LNCAP (cell line): ENCODE data around the gene PPDPF.

ENCODE experiments used
- TF ChIP-seq, protein P1 (sequence below): fragments of 450-650 bp; IDR thresholded peaks from 2 replicates; pipeline ENCODE4 v1.5.1; 2017; ENCODE audit warnings: mild to moderate bottlenecking

The PPDPF gene

DNA sequence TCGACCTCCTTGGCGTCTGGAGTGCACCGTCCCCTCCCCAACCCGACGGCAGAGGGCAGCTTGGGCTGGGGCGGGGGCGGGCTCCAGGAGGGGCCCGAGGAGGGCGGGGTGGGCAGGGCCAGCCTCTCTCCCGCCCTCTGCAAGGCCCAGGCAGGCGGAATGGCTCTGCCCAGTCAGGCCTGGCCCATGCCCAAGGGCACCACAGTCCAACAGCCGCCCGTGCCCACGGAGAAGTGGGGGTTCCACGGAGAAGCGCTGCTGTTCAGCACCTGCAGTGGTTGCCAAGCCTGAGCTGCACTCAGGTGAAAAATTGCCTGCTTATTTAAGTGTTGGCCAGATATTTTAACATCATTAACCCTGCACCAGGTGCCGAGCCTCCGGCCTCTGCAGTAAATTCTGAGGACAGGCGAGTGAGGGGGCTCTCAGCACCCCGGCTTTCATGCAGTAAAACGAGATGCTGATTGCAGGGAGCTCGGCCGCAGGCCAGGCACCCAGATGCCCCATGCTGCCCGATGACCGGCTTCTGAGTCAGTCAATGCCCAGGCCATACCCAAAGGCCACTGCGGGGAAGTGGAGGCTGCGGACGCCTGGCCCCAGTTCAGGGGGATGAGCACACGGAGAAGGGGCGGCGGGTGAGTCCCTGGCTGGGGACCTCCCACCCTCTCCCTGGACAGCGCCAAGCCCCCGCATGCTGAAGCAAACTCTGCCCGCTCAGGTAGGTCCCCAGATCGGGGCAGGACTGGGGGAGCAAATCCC is 27.3 kb downstream of the PPDPF start, which contains the start of gene SRMS:
Gene SRMS (minus strand): TSS at position 25 of the 756 bp plus-strand sequence. CDS start 286 bp downstream, outside the sequence.
- TF ChIP-seq, protein P1, sequence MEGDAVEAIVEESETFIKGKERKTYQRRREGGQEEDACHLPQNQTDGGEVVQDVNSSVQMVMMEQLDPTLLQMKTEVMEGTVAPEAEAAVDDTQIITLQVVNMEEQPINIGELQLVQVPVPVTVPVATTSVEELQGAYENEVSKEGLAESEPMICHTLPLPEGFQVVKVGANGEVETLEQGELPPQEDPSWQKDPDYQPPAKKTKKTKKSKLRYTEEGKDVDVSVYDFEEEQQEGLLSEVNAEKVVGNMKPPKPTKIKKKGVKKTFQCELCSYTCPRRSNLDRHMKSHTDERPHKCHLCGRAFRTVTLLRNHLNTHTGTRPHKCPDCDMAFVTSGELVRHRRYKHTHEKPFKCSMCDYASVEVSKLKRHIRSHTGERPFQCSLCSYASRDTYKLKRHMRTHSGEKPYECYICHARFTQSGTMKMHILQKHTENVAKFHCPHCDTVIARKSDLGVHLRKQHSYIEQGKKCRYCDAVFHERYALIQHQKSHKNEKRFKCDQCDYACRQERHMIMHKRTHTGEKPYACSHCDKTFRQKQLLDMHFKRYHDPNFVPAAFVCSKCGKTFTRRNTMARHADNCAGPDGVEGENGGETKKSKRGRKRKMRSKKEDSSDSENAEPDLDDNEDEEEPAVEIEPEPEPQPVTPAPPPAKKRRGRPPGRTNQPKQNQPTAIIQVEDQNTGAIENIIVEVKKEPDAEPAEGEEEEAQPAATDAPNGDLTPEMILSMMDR, result no peak

DNA sequence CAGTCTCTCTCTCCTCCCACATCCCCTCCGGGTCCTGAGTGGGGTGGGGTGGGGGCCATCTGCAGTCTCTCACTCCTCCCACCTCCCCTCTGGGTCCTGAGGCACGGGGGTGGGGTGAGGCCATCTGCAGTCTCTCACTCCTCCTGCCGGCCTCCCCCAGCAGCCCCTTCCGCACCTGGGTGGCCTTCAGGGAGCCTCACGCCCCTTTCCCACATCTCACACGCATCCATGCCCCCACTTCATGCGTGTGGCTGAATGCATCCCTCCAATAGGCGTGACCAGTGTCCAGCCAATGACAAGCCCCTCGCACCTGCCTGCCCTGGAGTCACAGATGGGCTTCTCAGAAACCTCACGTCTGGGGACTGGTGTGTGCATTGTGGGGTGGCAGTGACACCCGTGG is 28.0 kb downstream of the PPDPF start:
- TF ChIP-seq, protein P1, result no peak

DNA sequence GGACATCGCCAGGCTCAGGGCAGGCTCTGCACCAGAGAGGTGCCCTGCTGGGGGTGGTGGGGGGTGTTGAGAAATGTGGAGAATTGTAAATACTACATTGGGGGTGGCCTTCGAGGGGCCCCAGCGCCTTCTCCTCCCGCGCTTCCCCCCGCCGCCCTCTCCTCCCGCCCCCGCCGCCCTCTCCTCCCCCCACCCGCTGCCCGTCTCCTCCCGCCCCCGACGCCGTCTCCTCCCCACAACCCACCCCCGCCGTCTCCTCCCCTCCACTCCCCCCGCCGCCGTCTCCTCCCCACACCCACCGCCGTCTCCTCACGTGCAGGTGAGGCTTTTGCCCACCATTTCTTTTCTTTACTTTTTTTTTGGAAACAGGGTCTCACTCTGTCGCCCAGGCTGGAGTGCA is 28.5 kb downstream of the PPDPF start:
- TF ChIP-seq, protein P1, result no peak

DNA sequence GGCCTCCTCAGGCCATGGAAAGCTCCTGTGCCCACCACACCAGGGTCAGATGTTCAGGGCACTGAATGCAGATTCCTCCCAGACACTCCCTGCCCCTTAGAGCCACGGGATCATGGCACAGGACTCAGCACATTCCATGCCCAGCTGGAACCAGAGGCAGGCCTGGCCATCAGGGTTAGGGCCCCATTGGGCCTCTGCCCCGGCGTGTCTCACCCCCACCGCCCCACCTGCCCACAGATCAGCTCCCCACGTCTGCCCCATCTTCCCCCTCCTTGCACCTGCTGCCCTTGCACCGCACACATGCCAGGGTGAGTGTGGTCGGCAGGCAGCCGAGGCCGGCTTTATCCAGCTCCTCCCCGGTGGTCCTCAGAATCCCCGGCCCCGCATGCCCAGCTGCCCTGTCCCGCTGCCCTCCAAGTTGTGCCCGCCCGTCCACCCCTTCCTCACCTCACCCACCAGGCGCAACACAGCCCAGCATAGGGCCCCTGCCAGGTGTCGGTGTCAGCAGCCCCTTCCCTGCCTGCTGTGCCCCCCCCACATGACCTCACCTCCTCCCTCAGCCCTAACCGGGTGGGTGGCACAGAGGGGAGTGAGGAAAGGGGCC is 29.2 kb downstream of the PPDPF start:
- TF ChIP-seq, protein P1, result no peak

DNA sequence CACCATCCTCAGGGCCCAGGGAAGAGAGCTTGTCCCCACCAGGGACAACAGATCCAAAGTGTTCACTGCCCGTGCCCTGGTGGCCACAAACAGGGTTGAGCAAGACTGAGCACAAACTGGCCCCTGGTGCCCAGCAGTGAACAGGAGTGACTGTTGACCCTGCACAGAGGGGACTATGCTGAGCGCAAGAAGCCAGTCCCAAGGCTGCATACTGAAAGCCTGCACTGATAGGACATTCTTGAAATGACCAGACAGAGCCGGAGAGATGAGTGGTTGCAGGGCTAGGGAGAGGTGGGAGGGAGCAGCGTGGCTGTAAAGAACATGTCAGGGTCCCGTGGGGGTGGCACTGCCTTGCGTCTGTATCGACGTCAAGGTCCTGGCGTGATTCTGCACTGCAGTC is 30.5 kb downstream of the PPDPF start:
- TF ChIP-seq, protein P1, result no peak

DNA sequence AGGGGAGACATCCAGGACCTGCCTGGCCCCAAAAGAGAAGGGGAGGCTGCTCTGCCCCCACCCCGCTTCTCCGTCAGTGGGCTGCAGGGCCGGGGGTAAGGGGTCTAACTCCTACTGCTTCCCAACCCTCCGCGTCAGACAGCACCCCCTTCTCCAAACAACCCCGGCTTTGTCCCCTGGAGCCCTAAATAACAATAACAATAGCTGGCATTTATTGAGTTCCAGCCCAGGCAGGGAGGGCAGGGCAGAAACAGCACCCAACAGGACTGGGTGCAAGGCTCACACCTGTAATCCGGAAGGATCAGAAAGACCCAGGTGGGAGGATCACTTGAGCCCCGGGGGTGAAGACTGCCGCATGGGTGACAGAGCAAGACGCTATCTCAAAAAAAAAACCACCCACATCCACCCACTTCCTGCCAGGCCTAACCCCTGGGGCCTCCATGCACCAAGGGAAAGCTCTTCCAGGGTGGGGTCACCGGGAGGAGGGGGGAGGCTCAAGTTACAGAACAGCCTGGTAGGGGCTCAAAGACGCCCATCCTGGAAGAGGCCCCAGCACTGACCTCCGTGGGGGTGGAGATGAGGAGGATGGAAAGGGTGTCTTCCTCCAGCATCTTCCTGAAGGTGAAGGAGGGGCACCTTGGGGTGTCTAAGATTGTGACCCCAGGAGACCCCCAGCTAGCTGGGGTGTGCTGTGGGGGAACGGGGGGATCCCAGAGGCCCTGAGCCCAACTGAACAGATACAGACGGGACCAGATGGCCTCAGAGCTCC is 32.1 kb downstream of the PPDPF start:
- TF ChIP-seq, protein P1, result no peak

DNA sequence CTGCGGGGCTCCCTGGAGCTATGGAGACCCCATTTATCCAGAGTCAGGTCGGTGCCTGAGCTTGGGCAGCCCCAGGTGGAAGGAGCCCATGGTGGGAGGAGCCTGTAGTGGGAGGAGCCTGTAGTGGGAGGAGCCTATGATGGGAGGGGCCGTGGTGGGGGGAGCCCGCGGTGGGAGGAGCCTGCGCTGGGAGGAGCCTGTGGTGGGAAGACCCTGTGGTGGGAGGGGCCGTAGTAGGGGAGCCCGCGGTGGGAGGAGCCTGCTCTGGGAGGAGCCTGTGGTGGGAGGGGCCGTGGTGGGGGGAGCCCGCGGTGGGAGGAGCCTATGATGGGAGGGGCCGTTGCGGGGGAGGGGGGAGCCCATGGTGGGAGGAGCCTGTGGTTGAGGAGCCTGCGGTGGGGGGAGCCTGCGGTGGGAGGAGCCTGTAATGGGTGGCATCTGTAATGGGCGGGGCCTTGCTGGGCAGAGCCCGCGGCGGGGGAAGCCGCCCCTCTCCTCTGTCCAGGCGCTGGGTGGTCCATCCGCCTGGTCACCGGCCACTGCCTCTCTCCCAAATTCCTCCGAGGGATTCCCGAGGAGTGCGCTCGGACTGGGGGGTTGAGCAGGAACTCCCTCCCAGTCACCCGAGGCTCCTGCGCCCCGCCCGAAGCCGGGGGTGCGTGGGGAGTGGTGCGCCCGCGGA is 32.8 kb downstream of the PPDPF start:
- TF ChIP-seq, protein P1, result no peak
